HepG2 (cell line): ENCODE results near the gene ZSWIM5. TPM values are rescaled to one million over a fixed set of nuclear protein-coding genes. Genes with fewer than 3 reads are reported as not detected.

Experiments
- ATAC-seq: fragments of 200-7000 bp; cut with Tn5 transposase; 3 replicates; pipeline ENCODE4 v1.9.1; 2020; ENCODE audit warnings: mild to moderate bottlenecking, moderate library complexity
- BruUV-seq: library from RNA; stranded (reverse); fragments of 400-500 nt; replicated peaks from 2 replicates; lab custom pipeline; 2021; lab: Mats Ljungman, UMichigan
- CTCF ChIA-PET: fragments of 300-600 bp; formaldehyde crosslinking; extraction: SDS; loops from one replicate; lab custom pipeline; 2021; ENCODE audit warnings: low total read pairs, inconsistent platforms, low intra/inter-chr PET ratio; lab: Yijun Ruan, JAX
- POLR2A ChIA-PET: fragments of 350-600 bp; sonication (Branson Sonifier 250); formaldehyde crosslinking; loops from one replicate; lab custom pipeline; 2020; ENCODE audit warnings: antibody characterized with exemption, inconsistent platforms; lab: Yijun Ruan, JAX
- DNase-seq: peaks from one replicate; pipeline ENCODE4 v3.0.0-alpha.2; 2015; ENCODE audit warnings: low spot score
- FAIRE-seq: peaks from 3 replicates; lab custom pipeline; 2011; peaks lifted over from hg19 to GRCh38; lab: Jason Lieb, UNC
- H2AFZ ChIP-seq: one replicate; pipeline ENCODE4 v1.6.1; 2011; ENCODE audit warnings: low read length, inconsistent platforms
- H3K27ac ChIP-seq: fragments of 300-600 bp; 3 replicates; pipeline ENCODE4 v1.8.0; 2011; ENCODE audit warnings: mixed run types, mild to moderate bottlenecking, mixed read lengths, low read length, inconsistent platforms; ENCODE audit not compliant: insufficient read depth; ENCODE audit errors: extremely low read length
- H3K27me3 ChIP-seq, 2 experiments: fragments of 200-600 bp in 1 of 2; 2 replicates in 1 of 2; 3 replicates in 1 of 2; pipeline versions ENCODE4 v1.6.0 to v1.8.0; 2011; ENCODE audit warnings: low read length in 2 of 2, mild to moderate bottlenecking in 2 of 2, moderate library complexity in 2 of 2, inconsistent platforms in 1 of 2; ENCODE audit not compliant: insufficient read depth in 2 of 2, control insufficient read depth in 1 of 2
- H3K36me3 ChIP-seq, 2 experiments: fragments of 200-600 bp in 1 of 2; replicated peaks in 1 of 2; 2 replicates in 1 of 2; 3 replicates in 1 of 2; pipeline versions ENCODE4 v1.5.1 to v1.8.0; 2011; ENCODE audit warnings: low read length in 2 of 2, inconsistent platforms in 1 of 2; ENCODE audit not compliant: insufficient read depth in 2 of 2, control insufficient read depth in 1 of 2
- H3K4me1 ChIP-seq: 2 replicates; pipeline ENCODE4 v1.5.1; 2012; ENCODE audit warnings: low read length, inconsistent platforms; ENCODE audit not compliant: insufficient read depth
- H3K4me2 ChIP-seq: 2 replicates; pipeline ENCODE4 v1.6.0; 2011; ENCODE audit warnings: low read depth, low read length, inconsistent platforms
- H3K4me3 ChIP-seq, 3 experiments: fragments of 200-600 bp in 1 of 3; sonication (generic), shearing (Covaris generic) in 1 of 3; replicated peaks in 1 of 3; 2 replicates each; pipeline ENCODE4 v1.5.1; 2011 to 2016; ENCODE audit warnings: low read length in 3 of 3, inconsistent platforms in 2 of 3, low read depth in 2 of 3, mild to moderate bottlenecking in 2 of 3, control low read depth in 1 of 3, mixed read lengths in 1 of 3; ENCODE audit not compliant: insufficient read depth in 1 of 3
- H3K79me2 ChIP-seq: one replicate; pipeline ENCODE4 v1.6.1; 2011; ENCODE audit warnings: low read length, inconsistent platforms; ENCODE audit not compliant: insufficient read depth
- H3K9ac ChIP-seq: 2 replicates; pipeline ENCODE4 v1.6.0; 2011; ENCODE audit warnings: mild to moderate bottlenecking, low read depth, low read length, inconsistent platforms; ENCODE audit not compliant: insufficient read depth
- H3K9me3 ChIP-seq: 2 replicates; pipeline ENCODE4 v1.5.1; 2012; ENCODE audit warnings: mild to moderate bottlenecking, low read length
- H4K20me1 ChIP-seq: 2 replicates; pipeline ENCODE4 v1.6.0; 2011; ENCODE audit warnings: inconsistent platforms, mild to moderate bottlenecking, low read length, moderate library complexity; ENCODE audit not compliant: insufficient read depth
- HMGA1 ChIP-seq: sonication (generic); formaldehyde crosslinking; conservative IDR thresholded peaks from 2 replicates; pipeline ENCODE4 v1.4.0; 2020; ENCODE audit warnings: missing genetic modification reagents
- NCOA1 ChIP-seq: sonication (generic); formaldehyde crosslinking; IDR thresholded peaks from 2 replicates; pipeline ENCODE4 v1.9.0; 2021; ENCODE audit warnings: missing genetic modification reagents
- POLR2AphosphoS2 ChIP-seq: IDR thresholded peaks from 2 replicates; pipeline ENCODE4 v1.6.1; 2011; ENCODE audit warnings: low read depth, low read length, improper control_type of control experiment
- ZNF292 ChIP-seq: sonication (generic); formaldehyde crosslinking; IDR thresholded peaks from 2 replicates; pipeline ENCODE4 v1.8.1; 2022; ENCODE audit warnings: mild to moderate bottlenecking, low read depth, missing genetic modification reagents, borderline replicate concordance
- WGBS: methylation state at CpG from one replicate; pipeline ENCODE4 v1.1.6; 2017; ENCODE audit warnings: low lambda C conversion rate; 5-methylcytosine and 5-hydroxymethylcytosine counted together
- in situ Hi-C: cut with HindIII; loops from 2 replicates; pipeline ENCODE4 v1.10.0; 2017; ENCODE audit warnings: low pct_unique_long_range_greater_than_20kb; ENCODE audit not compliant: extremely low pct_ligation_motif_present
- intact Hi-C: fragments of 100-400 bp; cut with micrococcal nuclease; formaldehyde crosslinking; loops from one replicate; pipeline ENCODE4 v1.10.0; 2022; ENCODE audit not compliant: unreplicated experiment
- polyA plus RNA-seq, 8 experiments: library from polyadenylated mRNA; depleted of rRNA in 3 of 8; stranded (reverse) in 7 of 8; unstranded in 1 of 8; fragments of >200 nt; fragmentation: Illumina TruSeq in 4 of 8; extraction: Trizol in 4 of 8; gene quantifications; 2 replicates each; pipeline versions ENCODE4 v1.2.1 to v1.2.3, GENCODE V29; 2011 to 2016; ENCODE audit warnings: low read depth in 4 of 8, missing spikeins in 1 of 8, mixed read lengths in 1 of 8; ENCODE audit not compliant: insufficient read depth in 1 of 8
- total RNA-seq, 5 experiments: library from RNA; depleted of rRNA; stranded (reverse); fragments of >200 nt; fragmentation: Illumina TruSeq; extraction: Trizol; gene quantifications; 2 replicates each; pipeline ENCODE4 v1.2.3, GENCODE V29; 2016; ENCODE audit warnings: low read depth in 1 of 5
- TF ChIP-seq, protein P1 (sequence below): sonication (generic); formaldehyde crosslinking; IDR thresholded peaks from 2 replicates; pipeline ENCODE4 v1.8.1; 2023; ENCODE audit warnings: mild to moderate bottlenecking, moderate library complexity, missing genetic modification reagents
- TF ChIP-seq, protein P2 (sequence below): sonication (generic); formaldehyde crosslinking; IDR thresholded peaks from 2 replicates; pipeline ENCODE4 v1.4.0; 2020; ENCODE audit warnings: mild to moderate bottlenecking, missing genetic modification reagents
- TF ChIP-seq, protein P3 (sequence below), 2 experiments: fragments of 450-650 bp in 1 of 2; sonication (generic) in 1 of 2; formaldehyde crosslinking in 1 of 2; IDR thresholded peaks; 2 replicates each; pipeline versions ENCODE4 v1.6.1 to v1.8.0; 2016 to 2022; ENCODE audit warnings: antibody characterized with exemption in 1 of 2, mild to moderate bottlenecking in 1 of 2, missing genetic modification reagents in 1 of 2
- TF ChIP-seq, protein P4 (sequence below): sonication (generic); formaldehyde crosslinking; IDR thresholded peaks from 2 replicates; pipeline ENCODE4 v1.4.0; 2020; ENCODE audit warnings: missing genetic modification reagents

The ZSWIM5 gene
- total and polyA plus RNA-seq, 2 of the 13 experiments (the other 11 are each of a cell fraction or from before 2014, with no cell fraction given), result 11.0 to 20.6 TPM

DNA sequence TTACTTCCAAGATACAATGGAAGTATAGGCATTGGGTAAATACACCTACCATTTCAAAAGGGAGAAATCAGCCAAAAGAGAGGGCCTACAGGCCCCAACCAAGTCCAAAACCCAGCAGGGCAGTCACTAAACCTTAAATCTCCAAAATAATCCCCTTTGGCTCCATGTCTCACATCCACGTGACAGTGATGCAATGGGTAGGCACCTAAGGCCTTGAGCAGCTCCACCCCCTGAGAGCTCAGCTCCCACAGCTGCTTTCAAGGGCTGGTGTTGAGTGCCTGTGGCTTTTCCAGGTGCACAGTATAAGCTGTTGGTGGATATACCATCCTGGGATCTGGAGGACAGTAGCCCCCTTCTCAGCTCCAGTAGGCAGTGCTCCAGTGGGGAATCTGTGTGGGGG lies 121.8 kb downstream of the ZSWIM5 start:
- no peak for ATAC-seq
- no peaks in the 10 kb centered on the region for H4K20me1 ChIP-seq
- H3K27me3 ChIP-seq, result no peaks in the 10 kb centered on the region
- peaks cover 5 to 8% of the 10 kb centered on the region in 2 experiments; a peak in 3 of 5 replicates for H3K36me3 ChIP-seq
- DNase-seq, result no peak
- no peak for FAIRE-seq
- H3K79me2 ChIP-seq, result no peaks in the 10 kb centered on the region
- H3K27ac ChIP-seq, result no peak overlapping the region
- no peaks in the 10 kb centered on the region for H3K9me3 ChIP-seq
- H2AFZ ChIP-seq, result no peak overlapping the region
- WGBS, result 100% methylated on average over 1 of the region's 1 CpG
- no peak overlapping the region for H3K9ac ChIP-seq
- H3K4me2 ChIP-seq, result no peak overlapping the region
- no TSS peak for BruUV-seq
- ChIA-PET CTCF (no interaction called here), POLR2A (no interaction called here)
- H3K4me3 ChIP-seq, result no peak overlapping the region
- in situ Hi-C loops (no loop called here), intact Hi-C loops (no loop called here)
- no peaks in the 10 kb centered on the region for H3K4me1 ChIP-seq
- no peak for TF ChIP-seq ZNF292 (CRISPR knock-in tag)
- TF ChIP-seq, protein P1, sequence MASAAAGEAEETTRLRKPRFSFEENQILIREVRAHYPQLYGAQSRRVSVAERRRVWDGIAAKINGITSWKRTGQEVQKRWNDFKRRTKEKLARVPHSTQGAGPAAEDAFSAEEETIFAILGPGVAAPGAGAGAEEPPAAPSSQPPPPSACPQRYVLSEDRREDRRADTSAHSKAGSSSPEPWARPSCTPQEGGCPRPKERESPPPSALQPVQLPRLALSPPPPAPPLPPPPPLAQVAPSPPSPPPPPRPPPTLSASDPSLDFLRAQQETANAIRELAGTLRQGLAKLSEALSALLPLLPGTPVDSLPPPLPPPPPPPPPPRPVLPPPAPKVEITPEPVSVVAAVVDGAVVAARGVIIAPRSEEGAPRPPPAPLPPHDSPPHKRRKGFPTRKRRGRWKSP (CRISPR knock-in tag), result no peak
- TF ChIP-seq, protein P2, sequence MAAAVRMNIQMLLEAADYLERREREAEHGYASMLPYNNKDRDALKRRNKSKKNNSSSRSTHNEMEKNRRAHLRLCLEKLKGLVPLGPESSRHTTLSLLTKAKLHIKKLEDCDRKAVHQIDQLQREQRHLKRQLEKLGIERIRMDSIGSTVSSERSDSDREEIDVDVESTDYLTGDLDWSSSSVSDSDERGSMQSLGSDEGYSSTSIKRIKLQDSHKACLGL (CRISPR knock-in tag), result no peak
- TF ChIP-seq, protein P3, sequence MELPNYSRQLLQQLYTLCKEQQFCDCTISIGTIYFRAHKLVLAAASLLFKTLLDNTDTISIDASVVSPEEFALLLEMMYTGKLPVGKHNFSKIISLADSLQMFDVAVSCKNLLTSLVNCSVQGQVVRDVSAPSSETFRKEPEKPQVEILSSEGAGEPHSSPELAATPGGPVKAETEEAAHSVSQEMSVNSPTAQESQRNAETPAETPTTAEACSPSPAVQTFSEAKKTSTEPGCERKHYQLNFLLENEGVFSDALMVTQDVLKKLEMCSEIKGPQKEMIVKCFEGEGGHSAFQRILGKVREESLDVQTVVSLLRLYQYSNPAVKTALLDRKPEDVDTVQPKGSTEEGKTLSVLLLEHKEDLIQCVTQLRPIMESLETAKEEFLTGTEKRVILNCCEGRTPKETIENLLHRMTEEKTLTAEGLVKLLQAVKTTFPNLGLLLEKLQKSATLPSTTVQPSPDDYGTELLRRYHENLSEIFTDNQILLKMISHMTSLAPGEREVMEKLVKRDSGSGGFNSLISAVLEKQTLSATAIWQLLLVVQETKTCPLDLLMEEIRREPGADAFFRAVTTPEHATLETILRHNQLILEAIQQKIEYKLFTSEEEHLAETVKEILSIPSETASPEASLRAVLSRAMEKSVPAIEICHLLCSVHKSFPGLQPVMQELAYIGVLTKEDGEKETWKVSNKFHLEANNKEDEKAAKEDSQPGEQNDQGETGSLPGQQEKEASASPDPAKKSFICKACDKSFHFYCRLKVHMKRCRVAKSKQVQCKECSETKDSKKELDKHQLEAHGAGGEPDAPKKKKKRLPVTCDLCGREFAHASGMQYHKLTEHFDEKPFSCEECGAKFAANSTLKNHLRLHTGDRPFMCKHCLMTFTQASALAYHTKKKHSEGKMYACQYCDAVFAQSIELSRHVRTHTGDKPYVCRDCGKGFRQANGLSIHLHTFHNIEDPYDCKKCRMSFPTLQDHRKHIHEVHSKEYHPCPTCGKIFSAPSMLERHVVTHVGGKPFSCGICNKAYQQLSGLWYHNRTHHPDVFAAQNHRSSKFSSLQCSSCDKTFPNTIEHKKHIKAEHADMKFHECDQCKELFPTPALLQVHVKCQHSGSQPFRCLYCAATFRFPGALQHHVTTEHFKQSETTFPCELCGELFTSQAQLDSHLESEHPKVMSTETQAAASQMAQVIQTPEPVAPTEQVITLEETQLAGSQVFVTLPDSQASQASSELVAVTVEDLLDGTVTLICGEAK (IDR thresholded peaks at IDR 0.05), result no peak
- TF ChIP-seq, protein P3 (CRISPR knock-in tag; IDR thresholded peaks at IDR 0.05), result no peak
- TF ChIP-seq NCOA1 (CRISPR knock-in tag), result no peak
- TF ChIP-seq HMGA1 (CRISPR knock-in tag), result no peak
- TF ChIP-seq, protein P4, sequence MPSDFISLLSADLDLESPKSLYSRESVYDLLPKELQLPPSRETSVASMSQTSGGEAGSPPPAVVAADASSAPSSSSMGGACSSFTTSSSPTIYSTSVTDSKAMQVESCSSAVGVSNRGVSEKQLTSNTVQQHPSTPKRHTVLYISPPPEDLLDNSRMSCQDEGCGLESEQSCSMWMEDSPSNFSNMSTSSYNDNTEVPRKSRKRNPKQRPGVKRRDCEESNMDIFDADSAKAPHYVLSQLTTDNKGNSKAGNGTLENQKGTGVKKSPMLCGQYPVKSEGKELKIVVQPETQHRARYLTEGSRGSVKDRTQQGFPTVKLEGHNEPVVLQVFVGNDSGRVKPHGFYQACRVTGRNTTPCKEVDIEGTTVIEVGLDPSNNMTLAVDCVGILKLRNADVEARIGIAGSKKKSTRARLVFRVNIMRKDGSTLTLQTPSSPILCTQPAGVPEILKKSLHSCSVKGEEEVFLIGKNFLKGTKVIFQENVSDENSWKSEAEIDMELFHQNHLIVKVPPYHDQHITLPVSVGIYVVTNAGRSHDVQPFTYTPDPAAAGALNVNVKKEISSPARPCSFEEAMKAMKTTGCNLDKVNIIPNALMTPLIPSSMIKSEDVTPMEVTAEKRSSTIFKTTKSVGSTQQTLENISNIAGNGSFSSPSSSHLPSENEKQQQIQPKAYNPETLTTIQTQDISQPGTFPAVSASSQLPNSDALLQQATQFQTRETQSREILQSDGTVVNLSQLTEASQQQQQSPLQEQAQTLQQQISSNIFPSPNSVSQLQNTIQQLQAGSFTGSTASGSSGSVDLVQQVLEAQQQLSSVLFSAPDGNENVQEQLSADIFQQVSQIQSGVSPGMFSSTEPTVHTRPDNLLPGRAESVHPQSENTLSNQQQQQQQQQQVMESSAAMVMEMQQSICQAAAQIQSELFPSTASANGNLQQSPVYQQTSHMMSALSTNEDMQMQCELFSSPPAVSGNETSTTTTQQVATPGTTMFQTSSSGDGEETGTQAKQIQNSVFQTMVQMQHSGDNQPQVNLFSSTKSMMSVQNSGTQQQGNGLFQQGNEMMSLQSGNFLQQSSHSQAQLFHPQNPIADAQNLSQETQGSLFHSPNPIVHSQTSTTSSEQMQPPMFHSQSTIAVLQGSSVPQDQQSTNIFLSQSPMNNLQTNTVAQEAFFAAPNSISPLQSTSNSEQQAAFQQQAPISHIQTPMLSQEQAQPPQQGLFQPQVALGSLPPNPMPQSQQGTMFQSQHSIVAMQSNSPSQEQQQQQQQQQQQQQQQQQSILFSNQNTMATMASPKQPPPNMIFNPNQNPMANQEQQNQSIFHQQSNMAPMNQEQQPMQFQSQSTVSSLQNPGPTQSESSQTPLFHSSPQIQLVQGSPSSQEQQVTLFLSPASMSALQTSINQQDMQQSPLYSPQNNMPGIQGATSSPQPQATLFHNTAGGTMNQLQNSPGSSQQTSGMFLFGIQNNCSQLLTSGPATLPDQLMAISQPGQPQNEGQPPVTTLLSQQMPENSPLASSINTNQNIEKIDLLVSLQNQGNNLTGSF (CRISPR knock-in tag), result no peak
- no peak for TF ChIP-seq POLR2AphosphoS2
